ENCODE measurements around the gene DLGAP1. TPM values are rescaled to one million over a fixed set of nuclear protein-coding genes. Genes with fewer than 3 reads are reported as not detected.

Gene DLGAP1
- total and polyA plus RNA-seq, 2 of the 4 experiments (the other 2 are of a cell fraction), result under 0.01 to 0.09 TPM

GRCh38 chr18:3889121-3889520, 566.0 kb downstream of the DLGAP1 start:
- H3K23ac ChIP-seq (ENCODE audit: low read depth, low read length), result no peak overlapping the region
- H2BK120ac ChIP-seq (ENCODE audit: low read depth, low read length), result no peak overlapping the region
- H2AK5ac ChIP-seq (ENCODE audit: low read depth, low read length), result no peak overlapping the region
- H2BK15ac ChIP-seq (ENCODE audit: low read depth, low read length), result no peak overlapping the region
- peak; percentile 15 for DNase-seq
- H3K4me2 ChIP-seq (ENCODE audit: low read depth, low read length), result no peak overlapping the region
- POLR2A ChIA-PET (ENCODE audit: unreplicated experiment), result no interaction called here
- no peak overlapping the region for H2BK20ac ChIP-seq (ENCODE audit: low read depth, low read length)
- no peak overlapping the region for H4K8ac ChIP-seq (ENCODE audit: low read depth in 2 of 2, low read length in 2 of 2)
- no peak overlapping the region for H4K91ac ChIP-seq (ENCODE audit: insufficient read depth, low read depth, low read length)
- no peak overlapping the region for H3K14ac ChIP-seq (replicated peaks; ENCODE audit: low read depth, low read length)
- whole genome bisulfite sequencing, 2 experiments (ENCODE audit: extremely low coverage in 2 of 2, insufficient read length in 1 of 2), result no CpG with 5 or more reads among the region's 1 CpG
- intact Hi-C loops (cut with micrococcal nuclease), result no loop called here
- no peaks in the 10 kb centered on the region for H3K9me1 ChIP-seq (ENCODE audit: insufficient read depth, low read length)
- peak overlapping the region; percentile 73; the same call in 1 of the 2 replicates for H3K18ac ChIP-seq (ENCODE audit: low read depth, low read length)
- ATAC-seq (ENCODE audit: low read depth), result no peak
- no peak overlapping the region for H3K56ac ChIP-seq (ENCODE audit: extremely low read depth, insufficient read depth, low read length)
- peaks cover 7% of the 10 kb centered on the region for H3K4me1 ChIP-seq (ENCODE audit: control insufficient read depth, insufficient read depth, low read length)
- H2AFZ ChIP-seq (replicated peaks; ENCODE audit: low read length, poor library complexity), result no peak overlapping the region
- no peaks in the 10 kb centered on the region for H3K36me3 ChIP-seq (ENCODE audit: control insufficient read depth, insufficient read depth, low read length)
- H3K4ac ChIP-seq (ENCODE audit: low read depth, low read length), result no peak overlapping the region
- no peak overlapping the region for H3K9ac ChIP-seq (ENCODE audit: low read depth, low read length)
- dilution Hi-C loops (cut with HindIII; ENCODE audit: low sequenced_read_pairs, unreplicated experiment), result no loop called here
- no peak overlapping the region; the same call in 1 of the 2 replicates for H4K5ac ChIP-seq (ENCODE audit: low read depth, low read length)
- H2AK9ac ChIP-seq (replicated peaks; ENCODE audit: low read depth, low read length, poor library complexity), result no peak overlapping the region
- H3K4me3 ChIP-seq (ENCODE audit: insufficient read depth, low read depth, low read length), result no peak overlapping the region
- no peaks in the 10 kb centered on the region for H3K27me3 ChIP-seq (ENCODE audit: control insufficient read depth, insufficient read depth, low read length)
- no peak for TF ChIP-seq ELK1 (IDR thresholded peaks at IDR 0.05; ENCODE audit: borderline replicate concordance, low read depth, low read length)
- no peak for TF ChIP-seq RAD21 (IDR thresholded peaks at IDR 0.05; ENCODE audit: low read length)
- no peak for TF ChIP-seq POLR2A (IDR thresholded peaks at IDR 0.05; ENCODE audit: low read depth, low read length)
- TF ChIP-seq FOS (IDR thresholded peaks at IDR 0.05; ENCODE audit: low read depth, low read length), result no peak
- TF ChIP-seq RFX5 (IDR thresholded peaks at IDR 0.05; ENCODE audit: low read depth, low read length), result no peak
- TF ChIP-seq BHLHE40 (IDR thresholded peaks at IDR 0.05; ENCODE audit: low read depth, low read length), result no peak
- TF ChIP-seq MAFK (IDR thresholded peaks at IDR 0.05; ENCODE audit: low read depth, low read length), result no peak
- TF ChIP-seq CEBPB (IDR thresholded peaks at IDR 0.05; ENCODE audit: low read depth, low read length), result no peak
- no peak for TF ChIP-seq RCOR1 (IDR thresholded peaks at IDR 0.05; ENCODE audit: insufficient replicate concordance, low read length)
- TF ChIP-seq SMC3 (IDR thresholded peaks at IDR 0.05; ENCODE audit: low read depth, low read length), result no peak
- no peak for TF ChIP-seq CHD1 (IDR thresholded peaks at IDR 0.05; ENCODE audit: low read depth, low read length)
- TF ChIP-seq MXI1 (IDR thresholded peaks at IDR 0.05; ENCODE audit: borderline replicate concordance, low read depth, low read length), result no peak
- no peak for TF ChIP-seq NFE2L2 (IDR thresholded peaks at IDR 0.05; ENCODE audit: low read depth, low read length)
- no peak for TF ChIP-seq USF2 (IDR thresholded peaks at IDR 0.05; ENCODE audit: low read depth, low read length)
- TF ChIP-seq MAZ (IDR thresholded peaks at IDR 0.05; ENCODE audit: borderline replicate concordance, low read depth, low read length), result no peak
- TF ChIP-seq CTCF (conservative IDR thresholded peaks at IDR 0.05; ENCODE audit: low read depth, low read length), result no peak
- CTCF ChIA-PET, result no interaction called here
- no peak overlapping the region for H3K27ac ChIP-seq (ENCODE audit: insufficient read depth, low read length)
- in situ Hi-C loops (cut with MboI; ENCODE audit: low sequenced_read_pairs), result no loop called here
- BruUV-seq (replicated peaks), result no TSS peak
- no peaks in the 10 kb centered on the region for H3K9me3 ChIP-seq (ENCODE audit: control insufficient read depth, insufficient read depth, low read length)
- no peaks in the 10 kb centered on the region for H3K79me1 ChIP-seq (ENCODE audit: low read depth in 1 of 2, low read length in 2 of 2)
- H4K20me1 ChIP-seq (ENCODE audit: insufficient read depth, low read length), result no peaks in the 10 kb centered on the region
- H2BK5ac ChIP-seq (ENCODE audit: low read depth, low read length, poor library complexity, severe bottlenecking), result no peak overlapping the region
